ENCODE data around the gene GTF3C1. TPM values are rescaled to one million over a fixed set of nuclear protein-coding genes. Genes with fewer than 3 reads are reported as not detected.
A peak's percentile ranks its signal among the peaks of the same experiment; 100 is the strongest.

Gene GTF3C1
- total RNA-seq, 1 donor: 101 TPM

DNA sequence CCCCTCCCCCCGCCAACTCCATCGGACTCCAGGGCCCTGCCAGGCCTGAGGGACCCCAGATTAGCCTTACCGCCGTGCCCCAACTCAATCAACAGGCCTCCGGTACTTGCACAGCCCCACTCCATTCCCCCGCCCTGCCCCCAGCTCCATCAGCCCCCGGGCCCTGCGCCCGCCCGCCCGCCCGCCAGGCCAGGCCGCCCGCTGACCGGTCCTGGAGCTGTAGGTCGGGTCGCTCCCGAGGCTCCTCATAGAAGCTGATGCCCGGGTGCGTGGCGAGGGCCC is 308 bp downstream of the GTF3C1 start:
- no peak for DNase-seq (ENCODE audit: low read depth)
- H3K4me3 ChIP-seq (ENCODE audit: low read depth, low read length): peak overlapping the region; percentile 100
- TF ChIP-seq, protein P1, sequence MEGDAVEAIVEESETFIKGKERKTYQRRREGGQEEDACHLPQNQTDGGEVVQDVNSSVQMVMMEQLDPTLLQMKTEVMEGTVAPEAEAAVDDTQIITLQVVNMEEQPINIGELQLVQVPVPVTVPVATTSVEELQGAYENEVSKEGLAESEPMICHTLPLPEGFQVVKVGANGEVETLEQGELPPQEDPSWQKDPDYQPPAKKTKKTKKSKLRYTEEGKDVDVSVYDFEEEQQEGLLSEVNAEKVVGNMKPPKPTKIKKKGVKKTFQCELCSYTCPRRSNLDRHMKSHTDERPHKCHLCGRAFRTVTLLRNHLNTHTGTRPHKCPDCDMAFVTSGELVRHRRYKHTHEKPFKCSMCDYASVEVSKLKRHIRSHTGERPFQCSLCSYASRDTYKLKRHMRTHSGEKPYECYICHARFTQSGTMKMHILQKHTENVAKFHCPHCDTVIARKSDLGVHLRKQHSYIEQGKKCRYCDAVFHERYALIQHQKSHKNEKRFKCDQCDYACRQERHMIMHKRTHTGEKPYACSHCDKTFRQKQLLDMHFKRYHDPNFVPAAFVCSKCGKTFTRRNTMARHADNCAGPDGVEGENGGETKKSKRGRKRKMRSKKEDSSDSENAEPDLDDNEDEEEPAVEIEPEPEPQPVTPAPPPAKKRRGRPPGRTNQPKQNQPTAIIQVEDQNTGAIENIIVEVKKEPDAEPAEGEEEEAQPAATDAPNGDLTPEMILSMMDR (IDR thresholded peaks at IDR 0.05; ENCODE audit: insufficient read depth, low read depth, low read length): no peak

DNA sequence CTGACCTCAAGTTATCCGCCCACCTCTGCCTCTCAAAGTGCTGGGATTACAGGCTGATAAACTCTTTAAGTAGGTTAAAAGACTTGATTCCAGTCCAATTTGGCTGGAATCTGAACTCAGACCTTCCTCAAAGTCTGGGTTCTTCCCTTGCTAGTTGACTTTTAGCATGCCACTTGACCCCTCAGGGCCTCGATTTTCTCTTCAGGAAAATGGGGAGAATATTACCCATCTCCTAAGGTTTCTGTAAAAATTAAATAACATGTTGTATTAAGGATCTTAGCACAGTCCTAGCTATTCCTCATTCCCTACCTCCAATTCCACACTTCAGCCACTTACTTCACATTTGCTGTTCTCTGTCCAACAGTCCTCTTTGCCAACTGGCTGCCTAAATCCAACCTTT is 1.9 kb downstream of the GTF3C1 start:
- TF ChIP-seq, protein P1 (IDR thresholded peaks at IDR 0.05; ENCODE audit: insufficient read depth, low read depth, low read length): no peak
- H3K4me3 ChIP-seq (ENCODE audit: low read depth, low read length): no peak overlapping the region
- DNase-seq (ENCODE audit: low read depth): peak; percentile 37

GRCh38 chr16:27547134-27547533 is 2.6 kb downstream of the GTF3C1 start:
- H3K4me3 ChIP-seq (ENCODE audit: low read depth, low read length): peak overlapping the region; percentile 19
- TF ChIP-seq, protein P1 (IDR thresholded peaks at IDR 0.05; ENCODE audit: insufficient read depth, low read depth, low read length): no peak

DNA sequence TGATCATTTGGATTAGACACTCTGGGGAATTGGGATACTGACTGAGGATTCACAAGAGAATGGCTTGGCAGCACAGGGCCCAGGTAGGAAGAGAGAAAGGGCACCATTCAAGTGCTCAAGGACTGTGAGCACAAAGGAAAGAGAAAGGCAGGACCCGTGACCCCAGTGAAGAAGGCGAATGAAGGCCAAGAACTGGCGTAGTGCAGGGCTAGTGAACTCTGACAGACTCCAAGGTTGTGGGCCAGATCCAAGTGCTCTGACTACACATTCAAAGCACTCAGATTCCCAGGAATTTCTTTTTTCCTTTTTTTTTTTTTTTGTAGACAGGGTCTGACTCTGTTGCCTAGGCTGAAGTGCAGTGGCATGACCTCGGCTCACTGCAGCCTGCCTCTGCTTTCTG is 5.0 kb downstream of the GTF3C1 start:
- TF ChIP-seq, protein P1 (IDR thresholded peaks at IDR 0.05; ENCODE audit: insufficient read depth, low read depth, low read length): no peak
- no peak for DNase-seq (ENCODE audit: low read depth)
- no peak overlapping the region for H3K4me3 ChIP-seq (ENCODE audit: low read depth, low read length)

More at GRCh38 chr16:27547134-27547533, 2.6 kb downstream of the GTF3C1 start:
- DNase-seq (ENCODE audit: low read depth): peak; percentile 94

- no peak for DNase-seq (ENCODE audit: low read depth)
These were observed 5.9 kb downstream of the GTF3C1 start for GRCh38 chr16:27543801-27544200.

DNA sequence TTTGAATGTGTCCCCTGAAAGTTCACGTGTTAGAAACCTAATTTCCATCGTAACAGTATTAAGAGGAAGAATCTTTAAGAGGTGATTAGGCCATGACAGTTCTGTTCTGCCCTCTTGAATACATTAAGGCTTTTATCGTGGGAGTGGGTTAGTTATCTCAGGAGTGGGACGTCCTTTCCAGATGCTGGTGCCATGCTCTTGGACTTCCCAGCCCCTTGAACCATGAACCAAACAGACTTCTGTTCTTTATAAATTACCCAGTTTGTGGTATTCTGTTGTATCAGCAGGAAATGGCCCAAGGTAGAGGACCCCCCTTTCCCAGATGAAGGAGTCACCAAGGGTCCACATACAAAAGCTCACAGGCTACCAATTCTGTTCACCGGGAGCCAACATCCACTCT is 10.1 kb downstream of the GTF3C1 start:
- no peak for DNase-seq (ENCODE audit: low read depth)
- no peak overlapping the region for H3K4me3 ChIP-seq (ENCODE audit: low read depth, low read length)
- TF ChIP-seq, protein P1 (IDR thresholded peaks at IDR 0.05; ENCODE audit: insufficient read depth, low read depth, low read length): no peak

More at GRCh38 chr16:27543801-27544200, 5.9 kb downstream of the GTF3C1 start:
- TF ChIP-seq, protein P1 (IDR thresholded peaks at IDR 0.05; ENCODE audit: insufficient read depth, low read depth, low read length): no peak
- no peak overlapping the region for H3K4me3 ChIP-seq (ENCODE audit: low read depth, low read length)

DNA sequence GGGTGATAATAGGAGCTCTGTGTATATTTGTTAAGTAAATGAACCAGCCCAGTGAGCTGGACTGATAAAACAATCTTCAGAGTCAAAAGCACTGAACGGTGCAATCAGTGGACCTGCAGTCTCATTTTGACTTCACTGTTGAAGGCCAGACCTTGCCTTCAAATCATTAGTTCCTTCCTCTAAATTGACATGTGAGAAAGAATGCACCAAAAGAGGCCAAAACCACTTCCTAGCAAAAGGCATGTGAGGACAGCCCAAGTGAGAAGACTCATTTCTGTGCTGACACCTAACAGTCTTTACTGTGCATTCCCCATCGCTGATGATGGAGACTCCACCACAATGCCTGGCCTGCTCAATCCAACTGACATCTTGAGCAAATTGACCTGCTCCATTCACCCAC is 10.6 kb downstream of the GTF3C1 start:
- H3K4me3 ChIP-seq (ENCODE audit: low read depth, low read length): no peak overlapping the region
- TF ChIP-seq, protein P1 (IDR thresholded peaks at IDR 0.05; ENCODE audit: insufficient read depth, low read depth, low read length): no peak
- DNase-seq (ENCODE audit: low read depth): no peak
